HG03575 (cell line): ENCODE measurements around the gene GCSAML.

ENCODE experiments used
- ATAC-seq: cut with Tn5 transposase; IDR thresholded peaks from one replicate; pipeline ENCODE4 v1.9.1; 2021; ENCODE audit not compliant: unreplicated experiment, insufficient number of reproducible peaks, low FRiP score; ENCODE audit errors: extremely low read depth

The GCSAML gene

GRCh38 chr1:247561711-247562110, 12.8 kb downstream of the GCSAML start:
- no peak for ATAC-seq

DNA sequence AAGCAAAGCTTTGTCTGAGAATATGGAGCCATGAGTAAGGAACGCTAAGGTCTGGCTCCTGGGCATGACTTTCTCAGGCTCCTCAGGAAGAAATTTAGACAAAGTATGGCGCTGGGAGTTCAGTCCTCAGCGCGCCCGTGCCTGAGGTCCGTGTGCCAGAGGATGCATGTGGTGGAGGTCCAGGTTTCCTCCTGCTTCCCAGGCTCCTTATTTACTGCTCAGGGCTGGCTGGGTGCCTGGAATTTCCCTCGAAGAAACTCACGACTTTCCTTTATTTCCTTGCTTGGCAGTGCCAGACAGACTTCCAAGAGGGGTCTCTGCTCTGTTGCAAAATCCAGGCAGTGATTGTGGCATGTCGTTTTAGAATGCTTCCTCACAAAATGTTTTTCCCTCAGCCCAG, 13.3 kb downstream of the GCSAML start:
- no peak for ATAC-seq

DNA sequence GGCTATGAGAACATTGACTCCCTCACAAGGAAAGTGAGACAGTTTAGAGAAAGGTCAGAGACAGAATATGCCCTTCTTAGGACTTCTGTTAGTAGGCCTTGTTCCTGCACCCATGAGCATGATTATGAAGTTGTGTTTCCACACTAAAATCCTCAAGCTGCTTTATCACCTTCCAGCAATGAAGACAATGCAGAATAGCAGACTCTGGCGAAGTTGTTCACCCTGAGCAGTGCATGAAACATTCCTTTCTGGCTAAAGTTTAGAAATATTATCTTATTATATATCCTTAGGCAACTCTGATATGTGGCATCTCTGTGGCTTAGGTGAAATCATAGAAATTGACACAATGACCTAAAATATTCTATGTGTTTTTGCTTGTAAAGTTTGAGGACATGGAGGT, 25.3 kb downstream of the GCSAML start:
- ATAC-seq, result no peak

DNA sequence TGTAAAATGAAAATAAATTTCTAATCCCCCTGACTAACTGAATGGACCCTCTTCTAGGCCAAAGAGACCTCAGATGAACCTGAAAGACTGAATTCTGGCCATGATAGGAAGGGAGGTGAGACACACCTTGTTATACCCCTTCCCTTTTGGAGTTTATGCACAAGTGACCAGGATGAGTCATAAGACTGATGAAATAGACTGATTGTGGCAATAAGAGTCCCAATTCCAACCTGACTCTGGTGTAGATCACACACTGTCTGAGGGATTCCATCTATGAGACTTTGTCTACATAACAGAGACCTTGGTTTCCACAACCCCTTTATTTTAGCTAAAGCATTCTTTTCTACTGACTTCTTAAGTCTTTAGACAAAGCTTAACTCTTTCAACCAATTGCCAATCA, 25.7 kb downstream of the GCSAML start:
- no peak for ATAC-seq

DNA sequence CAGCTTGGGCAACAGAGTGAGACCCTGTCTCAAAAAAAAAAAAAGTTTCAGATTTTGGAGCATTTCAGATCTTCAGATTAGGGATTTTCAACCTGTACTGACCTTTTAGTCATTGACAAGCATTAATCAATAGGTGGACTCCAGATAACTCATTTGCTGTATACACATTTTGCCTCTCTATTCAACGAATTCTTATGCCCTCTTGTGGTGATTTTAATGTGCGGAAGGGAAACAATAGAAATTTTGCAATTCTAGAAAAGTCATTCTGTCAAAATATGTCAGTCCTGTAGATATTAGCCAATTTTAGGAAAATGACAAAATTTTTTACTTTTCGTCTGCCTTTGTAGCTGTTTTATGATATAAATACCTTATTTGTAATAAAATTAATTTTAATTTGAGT, 27.6 kb downstream of the GCSAML start:
- no peak for ATAC-seq

- no peak for ATAC-seq
These were observed 30.1 kb downstream of the GCSAML start for GRCh38 chr1:247578946-247579460.

- ATAC-seq, result no peak
These were observed 39.1 kb downstream of the GCSAML start, which contains the start of gene OR2G2 for GRCh38 chr1:247588060-247588459. Gene OR2G2, plus strand, starts transcription at chr1:247588360. Its CDS starts 0 bp downstream, at chr1:247588360.

- ATAC-seq, result no peak
These were observed 56.4 kb downstream of the GCSAML start, which contains the start of gene OR2G3 for GRCh38 chr1:247605286-247605685. Gene OR2G3, plus strand, starts transcription at chr1:247605586. Its CDS starts 0 bp downstream, at chr1:247605586.

DNA sequence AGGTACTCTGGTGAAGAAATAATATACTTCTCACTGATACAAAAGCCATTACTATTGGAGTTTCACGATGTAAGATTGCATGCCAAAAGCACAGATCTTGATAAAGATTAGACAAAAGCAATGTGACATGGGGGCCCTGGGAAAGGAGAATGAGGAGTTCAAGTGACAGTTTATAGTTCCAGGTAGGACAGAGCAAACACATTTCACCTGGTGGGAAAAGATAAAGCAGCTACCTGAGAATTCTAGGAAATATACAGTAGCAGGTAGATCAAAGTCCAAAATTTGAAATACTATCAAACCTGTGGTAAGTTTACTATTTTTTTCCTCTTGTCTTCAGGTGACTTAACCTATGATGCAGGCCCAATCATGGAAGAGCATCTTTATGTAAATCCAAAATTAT, 64.5 kb downstream of the GCSAML start:
- no peak for ATAC-seq

GRCh38 chr1:247614625-247615024, 65.7 kb downstream of the GCSAML start:
- ATAC-seq, result no peak
